Stromal cell of bone marrow (primary cell): Measurements from ENCODE around the gene SLC22A3.
A peak's percentile ranks its signal among the peaks of the same experiment; 100 is the strongest.
"Not testable (repeated sequence)": the region's sequence is repeated elsewhere in the genome, so short reads cannot be mapped to it uniquely, and the experiment has no call there.

ENCODE experiments used
- DNase-seq: peaks from one replicate; pipeline ENCODE4 v3.0.0-alpha.2; 2012; ENCODE audit warnings: low read depth

Gene SLC22A3

GRCh38 chr6:160447350-160447749 lies 99.2 kb downstream of the SLC22A3 start:
- no peak for DNase-seq

GRCh38 chr6:160449787-160450186 lies 101.6 kb downstream of the SLC22A3 start:
- DNase-seq: not testable (repeated sequence)

- no peak for DNase-seq
Measured at GRCh38 chr6:160450849-160451248, 102.7 kb downstream of the SLC22A3 start.

- no peak for DNase-seq
Measured at GRCh38 chr6:160454303-160454702, 106.1 kb downstream of the SLC22A3 start.

DNA sequence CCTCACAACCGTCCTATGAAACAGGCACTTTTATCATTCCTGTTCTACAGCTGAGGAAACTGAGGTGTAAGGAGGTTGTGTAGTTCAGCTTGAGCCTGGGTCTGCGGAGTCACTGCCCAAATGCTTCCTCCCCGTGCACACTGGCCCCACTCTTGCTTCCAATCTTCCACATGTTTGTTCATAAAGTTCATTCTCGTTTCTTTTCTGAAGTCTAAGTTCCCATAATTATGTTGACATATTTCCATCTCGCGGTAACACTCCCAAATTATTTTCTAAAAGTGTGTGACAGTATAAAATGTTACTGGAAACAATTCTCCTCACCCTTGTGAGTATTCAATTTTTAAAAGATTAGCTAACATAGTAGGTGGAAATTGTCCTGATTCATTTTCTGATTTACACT lies 106.9 kb downstream of the SLC22A3 start:
- DNase-seq: no peak

DNA sequence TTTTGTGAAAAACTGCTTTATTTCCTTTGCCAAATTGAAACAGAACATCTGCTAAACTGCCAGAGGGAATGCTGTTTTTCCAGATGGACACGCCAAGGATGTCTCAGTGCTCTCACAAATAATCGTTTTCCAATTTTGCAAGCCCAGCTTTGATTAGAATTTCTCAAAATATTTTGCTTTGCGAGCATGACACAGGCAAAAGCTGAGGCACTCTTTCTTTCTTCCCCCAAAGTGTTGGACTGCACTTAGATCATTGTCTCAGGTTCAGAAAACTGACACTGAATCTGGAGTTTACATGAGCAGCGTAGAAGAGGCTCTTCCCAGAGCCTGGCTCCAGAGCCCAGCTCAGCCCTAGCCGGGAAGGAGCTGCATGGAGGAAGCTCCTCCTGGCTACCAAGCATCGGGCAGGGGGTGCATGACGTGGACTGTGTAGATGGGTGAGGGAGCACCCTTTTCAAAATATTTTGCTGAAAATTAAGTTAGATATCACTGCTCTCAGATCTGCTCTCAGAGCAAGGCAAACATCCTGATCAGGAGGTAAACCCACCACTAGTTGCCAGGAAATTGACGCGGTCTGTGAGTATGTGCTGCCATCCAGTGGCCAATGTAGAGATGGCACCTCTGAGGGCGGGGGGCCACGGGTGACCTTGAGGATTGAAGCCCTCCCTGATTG lies 107.5 kb downstream of the SLC22A3 start:
- peak; percentile 27 for DNase-seq

GRCh38 chr6:160456214-160456546 lies 108.0 kb downstream of the SLC22A3 start:
- no peak for DNase-seq

DNA sequence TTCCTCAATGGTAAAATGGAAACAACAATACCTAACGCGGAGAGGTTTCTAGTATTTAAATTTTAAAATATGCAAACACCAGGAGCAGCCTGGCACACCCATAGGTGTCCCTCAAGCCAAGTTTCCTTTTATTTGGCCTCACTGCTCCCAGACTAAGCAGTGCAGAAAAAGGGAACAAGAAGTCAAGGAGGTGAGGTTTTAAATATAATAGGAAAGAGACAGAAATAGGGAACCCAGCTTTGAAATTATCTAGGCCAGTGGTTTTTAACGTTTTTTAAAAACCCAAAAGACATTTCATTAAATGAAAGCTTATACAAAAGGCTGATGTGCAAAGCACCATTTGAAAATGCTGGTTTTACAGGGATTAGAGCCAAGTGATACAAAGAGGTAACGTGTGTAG lies 109.6 kb downstream of the SLC22A3 start:
- DNase-seq: no peak

DNA sequence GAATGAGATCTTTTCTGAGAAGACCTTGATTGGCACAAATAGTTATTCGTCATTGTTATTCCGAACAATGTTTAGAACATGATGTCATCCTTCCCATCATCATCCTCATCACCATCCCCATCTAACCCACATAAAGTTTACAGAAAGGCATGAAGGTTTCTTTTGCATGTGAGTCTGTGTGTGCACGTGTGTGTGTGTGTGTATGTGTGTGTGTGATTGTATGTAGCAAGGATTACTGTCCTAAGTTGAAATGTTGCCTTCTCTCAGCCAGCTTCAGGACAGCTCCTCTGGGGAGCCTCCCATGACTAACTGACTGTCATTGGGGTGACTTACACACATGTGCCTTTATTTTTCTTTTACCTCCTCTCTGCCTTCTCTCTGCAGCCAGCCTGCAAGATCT lies 113.5 kb downstream of the SLC22A3 start:
- no peak for DNase-seq

DNA sequence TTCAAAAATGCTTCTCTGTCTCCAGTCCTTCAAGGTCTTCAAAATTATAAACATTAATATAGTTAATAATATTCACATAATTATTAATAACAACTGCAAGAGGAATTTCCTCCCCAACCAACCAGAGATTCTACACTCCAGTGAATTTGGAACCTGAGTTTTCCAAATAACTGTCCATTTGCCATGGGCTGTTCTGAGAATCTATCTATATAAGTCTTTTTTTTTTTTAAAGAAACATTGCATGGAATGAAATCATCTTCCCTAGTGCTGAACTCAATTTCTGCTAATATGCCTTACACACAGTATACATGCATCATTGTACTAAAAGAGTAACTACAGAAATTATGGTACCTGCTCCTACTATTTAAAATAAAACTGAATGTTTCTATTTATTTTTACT lies 113.9 kb downstream of the SLC22A3 start:
- no peak for DNase-seq

DNA sequence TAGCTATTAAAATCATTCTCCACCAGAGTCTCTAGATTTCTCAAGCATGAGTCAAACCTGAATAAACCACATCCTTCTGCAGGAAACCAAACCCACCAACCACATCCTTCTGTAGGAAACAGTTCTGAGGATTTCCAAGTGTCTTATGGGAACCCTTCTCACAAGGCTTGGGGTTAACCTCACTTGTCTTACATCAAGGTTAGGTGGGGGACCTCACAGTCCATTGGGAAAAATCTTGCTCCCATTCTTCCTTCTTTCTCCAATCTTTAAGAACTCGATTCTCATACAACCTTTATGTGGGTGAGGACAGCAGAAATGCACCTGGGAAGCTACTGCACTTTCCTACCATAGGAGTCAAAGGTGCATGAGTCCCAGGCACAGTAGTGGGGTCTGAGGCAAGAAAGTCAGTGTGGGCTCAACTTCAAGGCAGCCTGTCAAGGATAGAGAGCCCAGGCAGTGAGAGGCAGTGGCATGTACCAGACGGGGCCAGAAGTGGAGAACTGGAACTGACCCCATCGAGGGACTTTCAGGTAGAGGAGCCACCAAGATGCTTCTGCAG lies 114.5 kb downstream of the SLC22A3 start:
- DNase-seq: peak; percentile 81

DNA sequence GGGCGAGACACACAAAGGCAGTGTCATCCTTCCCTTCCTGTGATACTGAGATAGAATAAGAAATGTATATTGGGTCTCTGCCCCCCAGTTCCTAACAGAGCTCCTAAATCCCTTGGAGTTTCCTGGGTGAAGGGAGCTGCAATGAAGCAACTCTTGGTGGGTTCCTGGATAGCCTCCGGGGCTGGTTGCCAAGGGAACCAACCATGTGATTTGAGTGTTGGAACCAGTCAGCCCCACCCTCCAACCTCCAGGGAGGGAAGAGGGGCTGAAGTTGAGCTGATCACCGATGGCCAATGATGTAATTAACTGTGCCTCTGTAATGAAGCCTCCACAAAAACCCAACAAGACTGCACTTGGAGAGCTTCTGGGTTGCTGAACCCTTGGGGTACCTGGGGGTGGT lies 116.6 kb downstream of the SLC22A3 start:
- no peak for DNase-seq

- DNase-seq: not testable (repeated sequence)
Measured at GRCh38 chr6:160467261-160467871, 119.2 kb downstream of the SLC22A3 start.

- DNase-seq: no peak
Measured at GRCh38 chr6:160469153-160469552, 121.0 kb downstream of the SLC22A3 start.

DNA sequence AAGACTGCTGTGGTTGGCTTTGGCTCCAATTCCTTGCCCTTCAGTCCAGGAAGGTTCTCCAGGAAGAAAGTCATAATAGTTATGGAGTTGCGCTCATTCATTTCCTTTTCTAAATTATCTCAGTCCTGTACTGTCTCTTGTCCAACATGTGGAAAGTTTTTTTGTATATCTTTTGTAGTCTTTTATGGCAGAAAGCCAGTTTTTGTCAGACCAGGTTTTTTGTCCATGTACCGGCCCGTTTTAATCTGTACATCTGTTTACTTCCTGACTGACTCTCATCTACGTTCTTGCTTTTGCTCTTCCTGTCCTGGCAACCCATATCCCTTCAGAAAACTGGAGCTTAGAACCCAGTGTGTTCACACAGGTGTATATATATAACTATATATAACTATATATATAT lies 127.9 kb downstream of the SLC22A3 start:
- DNase-seq: not testable (repeated sequence)

- not testable (repeated sequence) for DNase-seq
Measured at GRCh38 chr6:160477072-160477471, 128.9 kb downstream of the SLC22A3 start.

DNA sequence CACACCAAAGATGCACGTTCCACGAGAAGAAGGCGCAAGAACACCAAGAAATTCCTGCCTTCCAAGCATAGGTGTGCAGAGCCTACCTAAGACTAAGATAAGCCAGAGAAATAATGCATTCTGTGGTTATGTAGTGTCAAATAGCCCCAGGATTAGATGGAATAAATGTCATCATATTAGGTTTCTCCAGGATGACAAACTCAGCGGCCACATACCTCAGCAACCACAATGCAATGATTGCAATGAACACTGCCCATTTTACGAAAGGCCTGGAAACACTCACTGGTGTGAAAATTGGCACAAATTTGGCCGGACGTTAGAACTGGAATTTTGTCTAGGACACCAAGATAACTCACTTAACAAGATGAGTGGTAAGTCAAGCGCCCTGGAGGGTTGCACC lies 129.7 kb downstream of the SLC22A3 start:
- no peak for DNase-seq

DNA sequence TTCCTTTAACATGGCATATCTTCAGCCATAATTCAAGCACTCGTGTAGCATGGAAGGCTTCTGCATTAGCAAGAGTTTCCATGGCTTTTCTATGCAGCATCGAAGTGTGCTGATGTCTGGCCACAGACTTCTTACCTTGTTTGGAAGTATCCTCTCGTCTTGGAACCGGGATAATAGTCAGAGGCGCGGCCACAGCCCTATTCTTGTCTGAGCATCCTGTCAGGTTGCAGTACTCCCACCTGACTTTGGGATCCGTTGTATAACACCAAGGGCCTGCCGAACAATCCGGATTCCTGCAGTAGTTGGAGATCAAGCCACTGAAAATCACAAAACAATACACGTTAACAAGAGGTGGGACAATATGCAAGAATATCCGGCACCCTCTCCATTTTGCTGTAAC lies 138.9 kb downstream of the SLC22A3 start:
- no peak for DNase-seq

DNA sequence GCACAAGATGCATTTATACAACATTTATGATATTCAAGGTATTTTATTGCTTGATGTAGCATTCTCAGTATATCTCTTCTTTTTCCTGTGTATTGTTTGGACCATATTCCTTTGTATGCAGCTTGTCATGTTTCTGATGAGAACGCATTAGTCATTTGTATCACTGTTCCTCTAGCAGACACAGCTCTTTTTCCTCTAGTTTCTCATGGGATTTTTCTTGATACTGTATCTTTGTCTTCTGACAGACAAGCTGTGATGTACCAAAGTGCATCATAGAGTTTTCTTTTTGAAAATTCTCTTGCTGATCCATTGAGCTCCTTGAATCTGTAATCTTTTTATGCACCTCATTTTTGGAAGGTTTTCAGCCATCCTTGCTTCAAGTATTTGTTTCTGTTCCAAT lies 140.9 kb downstream of the SLC22A3 start:
- no peak for DNase-seq

DNA sequence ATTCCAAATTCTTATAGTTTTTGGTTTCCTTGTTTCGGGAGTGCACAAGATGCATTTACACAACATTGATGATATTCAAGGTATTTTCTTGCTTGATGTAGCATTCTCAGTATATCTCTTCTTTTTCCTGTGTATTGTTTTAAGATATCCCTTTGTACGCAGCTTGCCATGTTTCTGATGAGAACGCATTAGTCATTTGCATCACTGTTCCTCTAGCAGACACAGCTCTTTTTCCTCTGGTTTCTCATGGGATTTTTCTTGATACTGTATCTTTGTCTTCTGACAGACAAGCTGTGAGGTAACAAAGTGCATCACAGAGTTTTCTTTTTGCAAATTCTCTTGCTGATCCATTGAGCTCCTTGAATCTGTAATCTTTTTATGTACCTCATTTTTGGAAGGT lies 146.4 kb downstream of the SLC22A3 start:
- DNase-seq: no peak

- DNase-seq: no peak
Measured at GRCh38 chr6:160500639-160501038, 152.5 kb downstream of the SLC22A3 start.
